Naive B cell (primary cell): ENCODE measurements around the gene TEX26. TPM values are rescaled to one million over a fixed set of nuclear protein-coding genes. Genes with fewer than 3 reads are reported as not detected.
A peak's percentile ranks its signal among the peaks of the same experiment; 100 is the strongest.

Source experiments
- ATAC-seq, 2 donors: fragments of 150-1000 bp; cut with Tn5 transposase; 2 replicates each; pipeline ENCODE4 v1.10.0; 2021; ENCODE audit warnings: low read depth in 2 of 2, mild to moderate bottlenecking in 2 of 2, moderate library complexity in 2 of 2
- DNase-seq: peaks from one replicate; pipeline ENCODE4 v3.0.0; 2022
- H3K27ac Mint-ChIP-seq, 6 donors: one replicate each; pipeline ENCODE4 v1.8.0; 2020 to 2022; ENCODE audit warnings: mild to moderate bottlenecking in 6 of 6, mixed read lengths in 6 of 6, moderate library complexity in 5 of 6, inconsistent platforms in 2 of 6
- H3K27me3 Mint-ChIP-seq, 3 donors: one replicate each; pipeline ENCODE4 v1.8.0; 2021 to 2022; ENCODE audit warnings: mixed read lengths in 3 of 3, mild to moderate bottlenecking in 1 of 3
- H3K36me3 Mint-ChIP-seq, 2 donors: one replicate each; pipeline ENCODE4 v1.8.0; 2020 to 2022; ENCODE audit warnings: mixed read lengths in 2 of 2, inconsistent platforms in 1 of 2, mild to moderate bottlenecking in 1 of 2
- H3K4me1 Mint-ChIP-seq, 3 donors: one replicate each; pipeline ENCODE4 v1.8.0; 2020 to 2022; ENCODE audit warnings: mixed read lengths in 3 of 3, inconsistent platforms in 1 of 3, mild to moderate bottlenecking in 1 of 3, moderate library complexity in 1 of 3
- H3K4me3 Mint-ChIP-seq, 8 donors: one replicate each; pipeline ENCODE4 v1.8.0; 2020 to 2022; ENCODE audit warnings: mild to moderate bottlenecking in 8 of 8, mixed read lengths in 8 of 8, moderate library complexity in 8 of 8, inconsistent platforms in 2 of 8
- H3K9me3 Mint-ChIP-seq, 7 donors: one replicate each; pipeline ENCODE4 v1.8.0; 2020 to 2022; ENCODE audit warnings: mixed read lengths in 7 of 7, mild to moderate bottlenecking in 5 of 7, inconsistent platforms in 2 of 7, moderate library complexity in 1 of 7
- polyA plus RNA-seq, 6 donors: library from polyadenylated mRNA; unstranded; fragments of 300-500 nt; fragmentation: Illumina TruSeq; gene quantifications; one replicate each; pipeline ENCODE4 v1.2.3, GENCODE V29; 2021; ENCODE audit warnings: low read depth in 6 of 6

TEX26 gene
- polyA plus RNA-seq, 6 donors from 2014 or later, result not detected

- Mint-ChIP-seq H3K36me3 (no peaks in the 10 kb centered on the region), H3K4me1 (peaks cover 0 to 10% (median 5%) of the 10 kb centered on the region in 3 donors), H3K4me3 (no peak overlapping the region), H3K9me3 (peaks cover 0 to 8% (median 2%) of the 10 kb centered on the region in 7 donors), H3K27me3 (peaks cover 22 to 42% (median 34%) of the 10 kb centered on the region in 3 donors), H3K27ac (no peak overlapping the region)
- no peak for ATAC-seq
- DNase-seq, result no peak
Observed at GRCh38 chr13:31015199-31015598, 82.7 kb downstream of the TEX26 start.

GRCh38 chr13:31016342-31017325 is 84.2 kb downstream of the TEX26 start:
- H3K27me3 Mint-ChIP-seq, result peaks cover 30 to 50% (median 30%) of the 10 kb centered on the region in 3 donors
- no peak for DNase-seq
- H3K9me3 Mint-ChIP-seq, result peaks cover 0 to 8% (median 2%) of the 10 kb centered on the region in 7 donors
- ATAC-seq, result no peak
- peaks cover 0 to 5% (median 5%) of the 10 kb centered on the region in 3 donors for H3K4me1 Mint-ChIP-seq
- peaks cover 0 to 4% of the 10 kb centered on the region in 2 donors for H3K36me3 Mint-ChIP-seq
- peak overlapping the region in 2 of 6 donors; percentile 5 to 41 for H3K27ac Mint-ChIP-seq
- H3K4me3 Mint-ChIP-seq, result no peak overlapping the region

DNA sequence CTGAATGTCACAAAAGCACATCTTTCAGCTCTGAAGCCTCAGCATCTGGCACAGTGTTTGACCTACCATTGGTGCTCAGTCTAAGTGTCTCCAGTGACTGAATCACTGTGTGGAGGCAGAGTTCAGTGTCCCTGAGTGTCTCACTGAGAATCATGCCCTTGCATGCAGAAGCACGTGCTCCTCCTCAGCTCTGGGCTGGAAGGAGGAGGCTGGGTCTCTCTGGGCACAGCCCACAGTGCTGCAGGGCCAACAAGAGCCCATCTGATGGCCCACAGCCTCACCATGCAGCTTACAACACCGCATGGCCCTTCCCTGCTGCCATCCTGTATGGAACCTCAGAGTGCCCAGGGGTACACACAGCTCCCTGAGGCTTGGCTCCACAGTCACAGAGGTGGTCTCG is 86.1 kb downstream of the TEX26 start:
- H3K9me3 Mint-ChIP-seq, result peaks cover 0 to 8% (median 2%) of the 10 kb centered on the region in 7 donors
- no peak overlapping the region for H3K4me3 Mint-ChIP-seq
- H3K4me1 Mint-ChIP-seq, result no peaks in the 10 kb centered on the region
- H3K27me3 Mint-ChIP-seq, result peaks cover 30 to 52% (median 40%) of the 10 kb centered on the region in 3 donors
- no peak overlapping the region for H3K27ac Mint-ChIP-seq
- DNase-seq, result no peak
- H3K36me3 Mint-ChIP-seq, result peaks cover 0 to 4% of the 10 kb centered on the region in 2 donors
- ATAC-seq, result no peak

DNA sequence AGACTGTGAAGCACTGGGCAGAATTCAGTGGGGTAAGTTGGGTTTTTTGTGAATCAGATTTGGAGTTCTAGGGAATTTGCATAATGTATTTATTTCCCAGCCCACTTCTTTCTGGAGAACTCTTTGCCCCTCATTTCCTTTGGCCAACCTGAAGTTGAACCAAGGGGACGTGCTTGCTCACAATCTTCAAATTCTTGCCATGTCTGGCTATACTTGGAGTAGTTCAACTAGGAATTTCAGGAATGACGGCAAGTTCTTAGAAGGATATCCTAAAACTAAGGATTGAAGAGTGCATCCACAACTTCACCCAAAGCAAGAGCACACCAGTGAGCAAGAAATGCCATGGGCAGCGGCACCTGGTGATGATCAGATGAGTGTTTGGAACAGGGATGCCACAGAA is 88.5 kb downstream of the TEX26 start:
- no peak overlapping the region for H3K4me3 Mint-ChIP-seq
- H3K36me3 Mint-ChIP-seq, result peaks cover 0 to 4% of the 10 kb centered on the region in 2 donors
- ATAC-seq, result no peak
- H3K4me1 Mint-ChIP-seq, result no peaks in the 10 kb centered on the region
- DNase-seq, result no peak
- H3K27me3 Mint-ChIP-seq, result peaks cover 20 to 42% (median 36%) of the 10 kb centered on the region in 3 donors
- peaks cover 0 to 8% (median 2%) of the 10 kb centered on the region in 7 donors for H3K9me3 Mint-ChIP-seq
- no peak overlapping the region for H3K27ac Mint-ChIP-seq

- Mint-ChIP-seq H3K4me1 (no peaks in the 10 kb centered on the region), H3K36me3 (peaks cover 0 to 4% of the 10 kb centered on the region in 2 donors), H3K4me3 (no peak overlapping the region), H3K27me3 (peaks cover 13 to 39% (median 29%) of the 10 kb centered on the region in 3 donors), H3K9me3 (peaks cover 0 to 8% (median 2%) of the 10 kb centered on the region in 7 donors), H3K27ac (no peak overlapping the region)
- no peak for DNase-seq
- no peak for ATAC-seq
Observed at GRCh38 chr13:31022288-31022895, 89.9 kb downstream of the TEX26 start.

DNA sequence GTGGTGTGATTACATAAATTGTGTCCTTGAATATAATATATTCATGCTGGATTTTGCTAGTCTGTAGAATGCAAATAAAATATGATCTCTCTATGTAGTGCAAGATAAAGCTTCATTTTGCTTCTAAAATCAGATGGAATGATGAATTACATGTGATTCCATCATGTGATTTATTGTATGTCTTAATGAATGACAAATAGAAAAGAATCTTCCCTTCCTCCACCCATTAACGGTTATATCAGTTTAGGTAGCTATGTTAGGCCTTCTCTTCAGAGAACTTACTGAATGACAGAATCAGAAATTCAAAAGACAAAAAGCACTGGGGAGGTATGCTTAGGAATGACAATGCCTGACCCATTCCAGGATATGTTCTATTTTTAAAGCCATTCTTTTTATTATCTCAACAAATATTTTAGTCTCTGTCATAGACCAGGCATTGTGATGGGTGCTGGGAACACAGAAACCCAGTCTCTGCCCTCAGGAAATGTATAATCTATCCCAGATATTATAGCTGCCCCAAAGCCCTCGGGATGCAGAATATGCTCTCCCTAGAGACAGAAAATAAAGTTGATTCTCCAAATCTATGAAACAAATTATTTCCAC is 90.6 kb downstream of the TEX26 start:
- no peak for ATAC-seq
- peaks cover 0 to 2% (median 0%) of the 10 kb centered on the region in 7 donors for H3K9me3 Mint-ChIP-seq
- H3K27me3 Mint-ChIP-seq, result peaks cover 13 to 41% (median 24%) of the 10 kb centered on the region in 3 donors
- H3K4me3 Mint-ChIP-seq, result no peak overlapping the region
- H3K36me3 Mint-ChIP-seq, result peaks cover 0 to 4% of the 10 kb centered on the region in 2 donors
- H3K27ac Mint-ChIP-seq, result no peak overlapping the region
- H3K4me1 Mint-ChIP-seq, result no peaks in the 10 kb centered on the region
- DNase-seq, result no peak

Other genes with a start within 250 kb of the TEX26 start
- 100 to 1,000 TPM; 312 to 603 (median 416) TPM for gene ALOX5AP, start 197.1 kb upstream of the TEX26 start, polyA plus RNA-seq
- under 1 TPM in 1 of 6 donors, not detected in 5; 0.13 TPM for gene MEDAG, start 26.4 kb upstream of the TEX26 start, polyA plus RNA-seq
- 10 to 100 TPM; 24.3 to 43.1 (median 31.4) TPM for gene HSPH1, start 229.2 kb downstream of the TEX26 start, polyA plus RNA-seq